Measurements from ENCODE around the gene CNTNAP4.

The CNTNAP4 gene

GRCh38 chr16:76527244-76527643 lies 250.0 kb downstream of the CNTNAP4 start:
- TF ChIP-seq CTCF (conservative IDR thresholded peaks at IDR 0.05; ENCODE audit: control insufficient read depth, insufficient read depth, low read depth, low read length), result no peak
- no peak overlapping the region for H3K4me3 ChIP-seq (ENCODE audit: control insufficient read depth, low read depth, low read length)
- no peak for DNase-seq (ENCODE audit: low read depth)

- no peak for DNase-seq (ENCODE audit: low read depth)
- TF ChIP-seq CTCF (conservative IDR thresholded peaks at IDR 0.05; ENCODE audit: control insufficient read depth, insufficient read depth, low read depth, low read length), result no peak
- H3K4me3 ChIP-seq (ENCODE audit: control insufficient read depth, low read depth, low read length), result no peak overlapping the region
Observed at GRCh38 chr16:76529120-76529519, 251.9 kb downstream of the CNTNAP4 start.

GRCh38 chr16:76531236-76531635 lies 254.0 kb downstream of the CNTNAP4 start:
- no peak for DNase-seq (ENCODE audit: low read depth)
- TF ChIP-seq CTCF (conservative IDR thresholded peaks at IDR 0.05; ENCODE audit: control insufficient read depth, insufficient read depth, low read depth, low read length), result no peak
- H3K4me3 ChIP-seq (ENCODE audit: control insufficient read depth, low read depth, low read length), result no peak overlapping the region

GRCh38 chr16:76532188-76532973 lies 255.2 kb downstream of the CNTNAP4 start:
- no peak overlapping the region for H3K4me3 ChIP-seq (ENCODE audit: control insufficient read depth, low read depth, low read length)
- no peak for DNase-seq (ENCODE audit: low read depth)
- TF ChIP-seq CTCF (conservative IDR thresholded peaks at IDR 0.05; ENCODE audit: control insufficient read depth, insufficient read depth, low read depth, low read length), result no peak

DNA sequence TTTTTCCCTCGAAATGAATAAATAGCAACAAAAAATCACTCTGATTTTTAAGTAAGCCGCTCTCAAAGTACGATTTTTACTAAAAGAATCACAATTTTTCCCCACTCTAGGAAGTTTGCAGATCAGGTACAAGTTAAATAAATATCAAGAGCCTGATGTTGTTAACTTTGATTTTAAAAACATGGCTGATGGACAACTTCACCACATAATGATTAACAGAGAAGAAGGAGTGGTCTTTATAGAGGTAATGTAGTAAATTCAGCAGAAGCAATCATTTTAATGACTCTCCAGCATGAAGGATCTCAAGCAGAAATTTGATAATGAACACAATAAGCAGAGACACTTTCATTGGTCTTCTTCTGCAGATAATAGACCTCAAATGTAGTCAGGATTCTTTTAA lies 262.4 kb downstream of the CNTNAP4 start:
- no peak overlapping the region for H3K4me3 ChIP-seq (ENCODE audit: control insufficient read depth, low read depth, low read length)
- no peak for DNase-seq (ENCODE audit: low read depth)
- TF ChIP-seq CTCF (conservative IDR thresholded peaks at IDR 0.05; ENCODE audit: control insufficient read depth, insufficient read depth, low read depth, low read length), result no peak

DNA sequence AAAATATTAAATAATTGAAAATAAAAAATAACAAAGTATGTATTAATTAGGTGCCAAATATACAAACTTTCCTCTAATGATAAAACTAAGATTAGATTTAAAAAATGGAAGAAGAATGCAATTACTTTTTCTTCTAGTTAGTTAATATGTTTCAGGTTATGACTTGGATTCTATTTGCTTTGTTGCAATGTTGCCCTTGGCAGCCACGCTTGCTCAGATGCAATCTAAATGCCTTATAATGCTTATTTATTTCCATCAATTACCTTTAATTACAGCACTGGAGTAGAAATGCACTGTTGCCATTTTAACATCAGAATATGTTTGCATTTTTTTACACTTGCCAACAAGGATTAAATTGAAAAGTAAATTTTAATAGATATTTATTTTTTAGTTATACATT lies 263.9 kb downstream of the CNTNAP4 start:
- no peak for TF ChIP-seq CTCF (conservative IDR thresholded peaks at IDR 0.05; ENCODE audit: control insufficient read depth, insufficient read depth, low read depth, low read length)
- H3K4me3 ChIP-seq (ENCODE audit: control insufficient read depth, low read depth, low read length), result no peak overlapping the region
- DNase-seq (ENCODE audit: low read depth), result no peak

Measured in fibroblast of mammary gland (primary cell).